GM10266 (cell line): ENCODE results near the gene DCDC2.

ENCODE experiments used
- DNase-seq: peaks from one replicate; pipeline ENCODE4 v3.0.0; 2012; ENCODE audit errors: extremely low spot score
- CTCF ChIP-seq: IDR thresholded peaks from 2 replicates; pipeline ENCODE4 v1.5.1; 2012; ENCODE audit warnings: mild to moderate bottlenecking, low read depth; ENCODE audit not compliant: control insufficient read depth, insufficient read depth; ENCODE audit errors: missing control alignments

Gene DCDC2

GRCh38 chr6:24231438-24231977 lies 126.4 kb downstream of the DCDC2 start:
- no peak for DNase-seq
- no peak for TF ChIP-seq CTCF

- DNase-seq = no peak
- no peak for TF ChIP-seq CTCF
Observed at GRCh38 chr6:24229696-24230405, 128.0 kb downstream of the DCDC2 start.

GRCh38 chr6:24228681-24229255 lies 129.1 kb downstream of the DCDC2 start:
- DNase-seq = no peak
- TF ChIP-seq CTCF = no peak

- DNase-seq = no peak
- no peak for TF ChIP-seq CTCF
Observed at GRCh38 chr6:24228123-24228522, 129.7 kb downstream of the DCDC2 start.

- no peak for TF ChIP-seq CTCF
- no peak for DNase-seq
Observed at GRCh38 chr6:24227556-24227955, 130.3 kb downstream of the DCDC2 start.

- no peak for DNase-seq
Observed at GRCh38 chr6:24226541-24226940, 131.3 kb downstream of the DCDC2 start.

More at GRCh38 chr6:24226541-24226940, 131.3 kb downstream of the DCDC2 start:
- TF ChIP-seq CTCF = no peak
